ENCODE measurements around the gene DNASE1L3. TPM values are rescaled to one million over a fixed set of nuclear protein-coding genes. Genes with fewer than 3 reads are reported as not detected.

DNASE1L3 gene
- total and polyA plus RNA-seq, 2 of the 13 experiments (the other 11 are each of a cell fraction or from before 2014, with no cell fraction given), result 0.86 to 1.7 TPM

DNA sequence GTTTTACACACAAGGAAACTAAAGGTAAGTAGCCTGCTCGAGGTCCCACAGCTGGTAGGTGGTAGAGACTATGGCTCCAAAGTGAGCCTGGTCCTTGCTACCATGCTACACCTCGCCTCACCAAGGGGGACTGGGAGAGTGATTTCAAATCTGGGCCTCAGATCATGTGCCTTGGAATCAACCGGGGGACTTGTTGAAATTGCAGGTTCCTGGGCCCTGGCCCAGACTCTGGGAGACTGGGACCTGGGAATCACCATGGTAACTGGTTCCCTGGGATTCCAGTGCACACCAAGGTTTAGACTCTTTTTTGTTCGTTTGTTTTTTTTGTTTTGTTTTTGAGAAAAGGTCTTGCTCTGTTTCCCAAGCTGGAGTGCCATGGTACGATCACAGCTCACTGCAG, 21.1 kb downstream of the DNASE1L3 start (continued):
- TF ChIP-seq ZBTB3 (CRISPR knock-in tag; IDR thresholded peaks at IDR 0.05; ENCODE audit: borderline replicate concordance, low read depth), result no peak

DNA sequence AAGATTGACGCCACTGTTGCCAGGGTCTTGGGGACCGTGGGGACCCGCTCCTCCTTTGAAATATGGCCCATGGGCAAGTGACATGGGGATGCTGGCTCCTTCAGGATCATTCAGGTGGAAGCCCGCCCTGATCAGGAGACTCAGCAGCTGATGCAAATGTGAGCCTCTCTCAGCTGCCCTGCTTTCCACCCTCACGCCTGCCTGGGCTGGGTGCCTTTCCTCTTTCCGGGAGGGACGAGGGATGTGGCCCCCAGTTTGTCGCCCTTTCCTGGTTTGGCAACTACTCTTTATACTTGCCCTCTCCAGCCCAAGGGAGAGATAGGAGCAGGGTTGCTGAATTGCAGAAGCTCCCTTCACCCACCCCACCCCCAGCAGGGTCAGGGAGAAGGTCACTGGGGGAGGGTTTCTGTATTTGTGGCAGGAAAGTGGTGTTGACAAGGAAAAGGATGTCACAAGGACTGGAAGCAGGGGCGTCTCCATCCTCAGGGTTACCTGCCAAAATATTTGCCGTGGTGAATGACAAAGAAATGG, 21.8 kb downstream of the DNASE1L3 start:
- WGBS (ENCODE audit: low lambda C conversion rate), result 27% methylated on average over 8 of the region's 10 CpGs
- POLR2A ChIA-PET, result interaction anchor here (0.7 to 3.9 kb wide), 7 partner anchors 11 to 118 kb away, joined by 3 to 28 read pairs (median 4); partner anchors contain the start of genes HTD2 and RPP14
- in situ Hi-C loops (cut with HindIII; ENCODE audit: extremely low pct_ligation_motif_present, low pct_unique_long_range_greater_than_20kb), result loop anchor here (5.0 to 10.0 kb wide), 3 partner anchors 48 to 226 kb away; partner anchors contain the start of gene ABHD6
- TF ChIP-seq ZFP1 (CRISPR knock-in tag; IDR thresholded peaks at IDR 0.05) (no peak), ZNF552 (CRISPR knock-in tag; IDR thresholded peaks at IDR 0.05; ENCODE audit: borderline replicate concordance) (no peak), FOXK1 (CRISPR knock-in tag; IDR thresholded peaks at IDR 0.05; ENCODE audit: borderline replicate concordance, low read depth) (peak; percentile 55; the same call in 1 of the 2 replicates), MZF1 (CRISPR knock-in tag; IDR thresholded peaks at IDR 0.05; ENCODE audit: borderline replicate concordance) (no peak), NFE2L2 (IDR thresholded peaks at IDR 0.05; ENCODE audit: low read length) (no peak), SMAD1 (CRISPR knock-in tag; IDR thresholded peaks at IDR 0.05; ENCODE audit: borderline replicate concordance, low read depth) (no peak), MLXIP (CRISPR knock-in tag; IDR thresholded peaks at IDR 0.05; ENCODE audit: borderline replicate concordance) (no peak), HMG20A (CRISPR knock-in tag; IDR thresholded peaks at IDR 0.05; ENCODE audit: borderline replicate concordance) (peak; percentile 81; the same call in 1 of the 2 replicates), KAT8 (CRISPR knock-in tag; IDR thresholded peaks at IDR 0.05) (peak; percentile 48; the same call in 1 of the 2 replicates)
- TF ChIP-seq, protein P1, sequence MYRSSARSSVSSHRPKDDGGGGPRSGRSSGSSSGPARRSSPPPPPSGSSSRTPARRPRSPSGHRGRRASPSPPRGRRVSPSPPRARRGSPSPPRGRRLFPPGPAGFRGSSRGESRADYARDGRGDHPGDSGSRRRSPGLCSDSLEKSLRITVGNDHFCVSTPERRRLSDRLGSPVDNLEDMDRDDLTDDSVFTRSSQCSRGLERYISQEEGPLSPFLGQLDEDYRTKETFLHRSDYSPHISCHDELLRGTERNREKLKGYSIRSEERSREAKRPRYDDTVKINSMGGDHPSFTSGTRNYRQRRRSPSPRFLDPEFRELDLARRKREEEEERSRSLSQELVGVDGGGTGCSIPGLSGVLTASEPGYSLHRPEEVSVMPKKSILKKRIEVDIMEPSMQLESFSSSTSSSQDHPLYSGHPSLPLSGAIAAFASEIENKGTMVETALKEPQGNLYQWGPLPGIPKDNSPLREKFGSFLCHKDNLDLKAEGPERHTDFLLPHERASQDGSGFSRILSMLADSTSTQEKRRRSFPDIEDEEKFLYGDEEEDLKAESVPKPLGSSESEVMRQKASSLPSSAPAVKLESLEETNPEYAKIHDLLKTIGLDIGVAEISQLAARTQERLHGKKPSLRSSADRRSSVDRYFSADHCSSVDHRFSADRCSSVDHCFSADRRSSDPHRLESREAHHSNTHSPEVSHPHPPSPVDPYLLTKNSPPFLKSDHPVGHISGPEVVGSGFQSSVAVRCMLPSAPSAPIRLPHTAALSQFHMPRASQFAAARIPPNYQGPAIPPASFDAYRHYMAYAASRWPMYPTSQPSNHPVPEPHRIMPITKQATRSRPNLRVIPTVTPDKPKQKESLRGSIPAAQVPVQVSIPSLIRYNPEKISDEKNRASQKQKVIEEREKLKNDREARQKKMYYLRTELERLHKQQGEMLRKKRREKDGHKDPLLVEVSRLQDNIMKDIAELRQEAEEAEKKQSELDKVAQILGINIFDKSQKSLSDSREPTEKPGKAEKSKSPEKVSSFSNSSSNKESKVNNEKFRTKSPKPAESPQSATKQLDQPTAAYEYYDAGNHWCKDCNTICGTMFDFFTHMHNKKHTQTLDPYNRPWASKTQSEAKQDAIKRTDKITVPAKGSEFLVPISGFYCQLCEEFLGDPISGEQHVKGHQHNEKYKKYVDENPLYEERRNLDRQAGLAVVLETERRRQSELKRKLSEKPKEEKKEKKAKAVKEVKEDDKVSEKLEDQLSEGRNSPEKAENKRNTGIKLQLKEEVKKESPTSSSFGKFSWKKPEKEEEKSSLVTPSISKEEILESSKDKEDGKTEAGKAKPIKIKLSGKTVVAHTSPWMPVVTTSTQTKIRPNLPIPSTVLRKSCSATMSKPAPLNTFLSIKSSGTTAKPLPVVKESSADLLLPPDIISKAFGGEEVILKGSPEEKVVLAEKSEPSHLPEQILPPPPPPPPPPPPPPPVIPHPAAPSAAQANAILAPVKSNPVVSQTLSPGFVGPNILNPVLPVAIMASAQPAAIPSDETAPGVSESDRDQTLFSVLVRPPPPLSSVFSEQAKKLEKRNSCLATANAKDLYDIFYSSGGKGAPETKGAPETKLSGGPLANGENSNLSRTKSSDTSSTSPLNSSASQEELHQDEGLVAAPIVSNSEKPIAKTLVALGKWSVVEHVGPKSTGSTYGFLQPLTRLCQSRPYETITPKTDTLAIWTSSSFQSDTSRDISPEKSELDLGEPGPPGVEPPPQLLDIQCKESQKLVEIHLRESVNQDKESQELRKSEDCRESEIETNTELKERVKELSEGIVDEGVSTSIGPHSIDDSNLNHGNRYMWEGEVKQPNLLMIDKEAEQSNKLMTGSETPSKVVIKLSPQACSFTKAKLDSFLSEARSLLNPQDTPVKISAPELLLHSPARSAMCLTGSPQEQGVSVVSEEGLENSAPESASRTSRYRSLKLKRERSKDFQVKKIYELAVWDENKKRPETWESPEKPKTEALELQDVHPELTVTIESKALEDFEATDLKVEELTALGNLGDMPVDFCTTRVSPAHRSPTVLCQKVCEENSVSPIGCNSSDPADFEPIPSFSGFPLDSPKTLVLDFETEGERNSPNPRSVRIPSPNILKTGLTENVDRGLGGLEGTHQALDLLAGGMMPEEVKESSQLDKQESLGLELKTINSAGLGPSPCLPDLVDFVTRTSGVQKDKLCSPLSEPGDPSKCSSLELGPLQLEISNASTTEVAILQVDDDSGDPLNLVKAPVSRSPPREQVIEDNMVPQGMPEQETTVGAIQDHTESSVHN (CRISPR knock-in tag; IDR thresholded peaks at IDR 0.05), result no peak

More for the DNA sequence above, 21.8 kb downstream of the DNASE1L3 start:
- Histone ChIP-seq H2AFZ (ENCODE audit: low read length) (no peak overlapping the region), H3K4me3 (replicated peaks in 1 of 3; ENCODE audit: insufficient read depth in 1 of 3, low read depth in 2 of 3, low read length in 3 of 3) (no peak overlapping the region), H3K4me1 (ENCODE audit: insufficient read depth, low read length) (peaks cover 90% of the 10 kb centered on the region), H3K9me3 (ENCODE audit: low read length) (no peaks in the 10 kb centered on the region), H3K79me2 (ENCODE audit: insufficient read depth, low read length) (no peaks in the 10 kb centered on the region), H4K20me1 (ENCODE audit: insufficient read depth, low read length) (no peaks in the 10 kb centered on the region), H3K27ac (ENCODE audit: extremely low read length, insufficient read depth, low read length) (peak overlapping the region; percentile 84), H3K4me2 (ENCODE audit: low read depth, low read length) (peak overlapping the region; percentile 43), H3K36me3 (replicated peaks in 1 of 2; ENCODE audit: control insufficient read depth in 1 of 2, insufficient read depth in 2 of 2, low read length in 2 of 2) (no peaks in the 10 kb centered on the region), H3K9ac (ENCODE audit: insufficient read depth, low read depth, low read length) (peak overlapping the region; percentile 3; the same call in 1 of the 2 replicates), H3K27me3 (ENCODE audit: control insufficient read depth in 1 of 2, insufficient read depth in 2 of 2, low read length in 2 of 2) (no peaks in the 10 kb centered on the region)
- intact Hi-C loops (cut with micrococcal nuclease; ENCODE audit: unreplicated experiment), result loop anchor here (5.0 kb wide), 1 partner anchor 228 kb away; no protein-coding TSS in a partner anchor
- FAIRE-seq (peak; percentile 83), DNase-seq (ENCODE audit: low spot score) (peak; percentile 85), ATAC-seq (peak; percentile 21)
- CTCF ChIA-PET (ENCODE audit: low intra/inter-chr PET ratio, low total read pairs), result interaction anchor here (1.3 to 3.8 kb wide), 3 partner anchors 26 to 111 kb away, joined by 3 to 59 read pairs (median 38); no protein-coding TSS in a partner anchor
- no TSS peak for BruUV-seq (replicated peaks)
